Chondrocyte (in vitro differentiated cells): Measurements from ENCODE around the gene ASS1. TPM values are rescaled to one million over a fixed set of nuclear protein-coding genes. Genes with fewer than 3 reads are reported as not detected.

Experiments
- DNase-seq: peaks from one replicate; pipeline ENCODE4 v3.0.0; 2021; ENCODE audit warnings: mixed read lengths, low spot score
- H3K27ac Mint-ChIP-seq: one replicate; pipeline ENCODE4 v1.8.0; 2021; ENCODE audit warnings: mild to moderate bottlenecking, moderate library complexity, mixed read lengths; ENCODE audit not compliant: unreplicated experiment
- H3K27me3 Mint-ChIP-seq: 2 replicates; pipeline ENCODE4 v1.8.0; 2021; ENCODE audit warnings: low read depth, mixed read lengths
- H3K36me3 Mint-ChIP-seq: 2 replicates; pipeline ENCODE4 v1.8.0; 2021; ENCODE audit warnings: low read depth, mixed read lengths
- H3K4me1 Mint-ChIP-seq: 2 replicates; pipeline ENCODE4 v1.8.0; 2021; ENCODE audit warnings: low read depth, mild to moderate bottlenecking, mixed read lengths
- H3K4me3 Mint-ChIP-seq: one replicate; pipeline ENCODE4 v1.8.0; 2021; ENCODE audit warnings: mild to moderate bottlenecking, moderate library complexity, mixed read lengths; ENCODE audit not compliant: unreplicated experiment
- H3K9me3 Mint-ChIP-seq: 2 replicates; pipeline ENCODE4 v1.8.0; 2021; ENCODE audit warnings: low read depth, mixed read lengths
- CTCF ChIP-seq: fragments of 200-600 bp; sonication (generic); IDR thresholded peaks from 2 replicates; pipeline ENCODE4 v1.5.0; 2021; ENCODE audit warnings: antibody characterized with exemption, mild to moderate bottlenecking, moderate library complexity
- total RNA-seq: library from RNA; stranded (reverse); gene quantifications from 3 replicates; pipeline ENCODE4 v1.2.1, GENCODE V29; 2021

ASS1 gene
- total RNA-seq, 1 donor from 2014 or later: 193 TPM

- no peak overlapping the region for H3K27ac Mint-ChIP-seq
Measured at GRCh38 chr9:130437011-130437789, 7.6 kb upstream of the ASS1 start.

GRCh38 chr9:130438382-130438981, 6.3 kb upstream of the ASS1 start:
- no peak for DNase-seq
- Mint-ChIP-seq H3K4me1 (no peaks in the 10 kb centered on the region), H3K4me3 (no peak overlapping the region), H3K36me3 (peaks cover 6% of the 10 kb centered on the region), H3K9me3 (peaks cover 15% of the 10 kb centered on the region), H3K27ac (no peak overlapping the region), H3K27me3 (peaks cover 3% of the 10 kb centered on the region)
- TF ChIP-seq CTCF: no peak

More at GRCh38 chr9:130437011-130437789, 7.6 kb upstream of the ASS1 start:
- TF ChIP-seq CTCF: no peak
- H3K4me1 Mint-ChIP-seq: peaks cover 8% of the 10 kb centered on the region
- H3K4me3 Mint-ChIP-seq: no peak overlapping the region
- DNase-seq: no peak
- peaks cover 14% of the 10 kb centered on the region for H3K9me3 Mint-ChIP-seq
- H3K36me3 Mint-ChIP-seq: peaks cover 6% of the 10 kb centered on the region
- H3K27me3 Mint-ChIP-seq: peaks cover 7% of the 10 kb centered on the region

- Mint-ChIP-seq H3K4me1 (peaks cover 6% of the 10 kb centered on the region), H3K9me3 (peaks cover 15% of the 10 kb centered on the region), H3K27me3 (no peaks in the 10 kb centered on the region), H3K27ac (no peak overlapping the region), H3K36me3 (peaks cover 6% of the 10 kb centered on the region), H3K4me3 (no peak overlapping the region)
- no peak for DNase-seq
- no peak for TF ChIP-seq CTCF
Measured at GRCh38 chr9:130441031-130441430, 3.7 kb upstream of the ASS1 start.

GRCh38 chr9:130442746-130443455, 1.9 kb upstream of the ASS1 start:
- TF ChIP-seq CTCF: no peak
- Mint-ChIP-seq H3K36me3 (peaks cover 6% of the 10 kb centered on the region), H3K27ac (no peak overlapping the region), H3K9me3 (peaks cover 15% of the 10 kb centered on the region), H3K4me1 (peaks cover 24% of the 10 kb centered on the region), H3K27me3 (no peaks in the 10 kb centered on the region), H3K4me3 (no peak overlapping the region)
- no peak for DNase-seq

- Mint-ChIP-seq H3K27me3 (no peaks in the 10 kb centered on the region), H3K4me1 (peaks cover 30% of the 10 kb centered on the region), H3K4me3 (no peak overlapping the region), H3K9me3 (peaks cover 15% of the 10 kb centered on the region), H3K27ac (no peak overlapping the region), H3K36me3 (peaks cover 6% of the 10 kb centered on the region)
- DNase-seq: no peak
- no peak for TF ChIP-seq CTCF
Measured at GRCh38 chr9:130443456-130443801, 1.3 kb upstream of the ASS1 start.
